Placental epithelial cell (primary cell): ENCODE measurements around the gene GDPD4. TPM values are rescaled to one million over a fixed set of nuclear protein-coding genes. Genes with fewer than 3 reads are reported as not detected.

Source experiments
- total RNA-seq: library from RNA; depleted of rRNA; stranded (reverse); fragments of >200 nt; gene quantifications from 2 replicates; pipeline ENCODE4 v1.2.3, GENCODE V29; 2012

Gene GDPD4, protein sequence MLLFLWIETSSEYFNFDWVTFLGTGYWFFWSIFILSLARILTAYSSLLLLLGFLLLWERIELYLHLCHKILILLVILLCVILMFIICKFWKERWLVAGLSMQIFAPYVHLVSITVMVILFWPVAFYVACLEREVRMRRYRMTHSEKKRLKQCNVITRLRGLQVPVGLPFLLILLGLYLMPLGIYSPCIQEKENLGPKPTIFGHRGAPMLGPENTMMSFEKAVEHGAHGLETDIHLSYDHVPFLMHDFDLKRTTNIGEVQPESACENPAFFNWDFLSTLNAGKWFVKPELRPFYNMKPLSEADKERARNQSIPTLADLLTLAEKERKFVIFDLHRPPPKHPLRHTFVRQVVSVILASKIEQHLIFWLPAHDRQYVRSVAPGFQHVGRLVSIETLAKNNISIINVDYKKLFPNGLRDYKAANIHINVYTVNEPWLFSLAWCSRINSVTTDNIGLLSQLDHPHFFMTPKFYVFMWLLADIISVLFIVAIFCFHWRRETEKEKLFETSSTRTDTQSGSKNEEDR
- total RNA-seq = not detected in 2 replicates

DNA sequence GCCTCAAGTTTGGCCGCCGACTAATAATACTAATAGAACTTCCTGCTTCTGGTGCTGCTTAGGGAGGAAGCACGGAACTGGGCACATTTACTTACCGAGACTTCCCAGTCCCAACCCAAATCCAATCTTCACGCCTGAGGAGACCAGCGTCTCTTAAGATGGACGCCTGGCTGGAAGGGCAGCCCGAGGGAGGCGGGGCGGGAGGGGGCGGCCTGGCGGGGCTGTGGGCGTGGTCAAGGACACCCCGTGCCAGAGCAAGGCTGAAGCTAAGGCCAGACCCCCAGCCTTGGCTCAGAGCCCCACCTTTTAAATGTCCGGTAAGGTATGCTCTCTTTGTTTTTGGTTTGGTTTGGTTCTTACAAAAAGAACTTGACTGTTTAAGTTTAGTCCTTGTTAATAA, at the start of gene GDPD4:
TSS of gene GDPD4 (minus strand) at position 177 of the 400 bp plus-strand sequence. CDS start 16,549 bp downstream, outside the sequence.

Other genes starting within 250 kb of the GDPD4 start
- gene CAPN5, start 234.7 kb downstream of the GDPD4 start, total RNA-seq = 7.2 and 14.9 TPM in 2 replicates
- gene OMP, start 198.8 kb downstream of the GDPD4 start, total RNA-seq = not detected in 2 replicates
- gene MYO7A, start 173.4 kb downstream of the GDPD4 start, total RNA-seq = 0.39 and 0.43 TPM in 2 replicates
- gene PAK1, start 172.4 kb upstream of the GDPD4 start, total RNA-seq = 23.5 and 49.1 TPM in 2 replicates